IPS DF 6.9 (cell line): ENCODE measurements around the gene APOL6.

Experiments
- DNase-seq: peaks from one replicate; pipeline ENCODE4 v3.0.0-alpha.2; 2013; ENCODE audit warnings: low read depth, low spot score
- H3K27ac ChIP-seq: one replicate; pipeline ENCODE4 v1.5.1; 2013; ENCODE audit warnings: low read length, control low read depth
- H3K27me3 ChIP-seq: 2 replicates; pipeline ENCODE4 v1.6.1; 2013; ENCODE audit warnings: mild to moderate bottlenecking, low read length; ENCODE audit not compliant: control insufficient read depth, insufficient read depth
- H3K36me3 ChIP-seq: 2 replicates; pipeline ENCODE4 v1.6.1; 2013; ENCODE audit warnings: low read length; ENCODE audit not compliant: control insufficient read depth, insufficient read depth
- H3K4me1 ChIP-seq: 2 replicates; pipeline ENCODE4 v1.6.1; 2013; ENCODE audit warnings: low read length; ENCODE audit not compliant: control insufficient read depth, insufficient read depth
- H3K4me3 ChIP-seq: 2 replicates; pipeline ENCODE4 v1.5.1; 2013; ENCODE audit warnings: mild to moderate bottlenecking, low read length
- H3K9me3 ChIP-seq: 2 replicates; pipeline ENCODE4 v1.6.1; 2013; ENCODE audit warnings: low read length, inconsistent platforms; ENCODE audit not compliant: control insufficient read depth, insufficient read depth
- WGBS: extraction: QIAGEN DNeasy Blood & Tissue Kit; methylation state at CpG from one replicate; pipeline ENCODE4 v1.1.7; 2013; ENCODE audit warnings: mixed read lengths, missing lambda C conversion rate; ENCODE audit not compliant: insufficient read length, insufficient coverage; 5-methylcytosine and 5-hydroxymethylcytosine counted together

Gene APOL6

DNA sequence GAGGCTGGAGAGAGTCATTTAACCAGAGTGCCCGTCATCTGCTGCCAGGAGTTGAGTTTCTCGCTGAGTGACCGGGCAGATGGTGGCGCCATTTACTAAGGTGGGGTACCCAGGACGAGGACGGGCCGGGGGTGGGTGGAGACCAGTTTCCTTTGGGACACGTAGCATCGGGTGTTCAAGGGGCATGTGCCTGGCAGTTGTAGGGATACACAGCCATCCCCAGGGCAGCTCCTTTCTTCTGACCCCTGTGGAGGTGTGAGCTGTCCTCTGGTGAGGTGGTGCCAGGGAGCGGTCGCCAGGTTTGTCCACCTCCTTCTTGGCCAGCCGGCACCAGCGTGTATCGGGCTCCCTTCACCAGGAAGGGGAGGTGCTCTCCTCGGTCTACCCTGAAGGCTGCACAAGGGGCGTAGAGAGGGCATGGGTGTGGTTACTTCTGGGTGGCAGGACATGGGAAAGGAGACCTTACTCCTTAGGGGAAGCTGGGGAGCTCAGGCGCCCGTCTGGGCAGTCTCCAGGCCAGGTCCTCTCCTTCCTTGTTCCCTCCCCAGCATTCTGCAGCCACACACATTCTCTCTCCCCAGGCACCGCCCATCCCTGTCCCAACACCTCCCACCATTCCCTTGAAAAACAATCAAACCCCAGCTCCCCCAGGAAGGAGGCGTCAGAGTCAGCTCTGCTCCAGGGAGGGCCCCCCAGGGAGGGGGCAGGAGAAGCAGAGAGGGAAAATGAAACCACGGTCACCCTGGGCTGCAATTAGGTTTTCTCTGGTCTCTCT is 20.8 kb upstream of the APOL6 start:
- peak; percentile 58 for DNase-seq
- H3K36me3 ChIP-seq, result no peaks in the 10 kb centered on the region

DNA sequence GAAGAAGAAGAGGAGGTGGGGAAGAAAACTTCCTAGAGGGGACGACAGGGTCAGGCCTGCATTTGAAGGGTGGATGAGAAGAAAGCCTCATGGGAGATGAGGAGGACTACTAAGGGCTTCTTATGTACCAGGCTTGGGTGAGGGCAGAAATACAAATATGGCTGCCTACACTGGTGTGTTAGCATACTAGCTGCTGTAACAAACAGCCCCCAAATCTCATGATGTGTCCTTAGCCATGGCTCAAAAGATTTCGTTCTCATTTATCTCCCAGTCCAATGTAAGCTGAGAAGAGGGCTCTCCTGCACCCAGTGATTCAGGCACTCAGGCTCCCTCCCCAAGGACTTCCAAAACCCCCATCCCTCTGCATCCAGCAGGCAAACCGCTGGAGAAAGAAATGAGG is 19.5 kb upstream of the APOL6 start:
- H3K4me3 ChIP-seq, result no peak overlapping the region
- WGBS, result no CpG with 5 or more reads among the region's 3 CpGs
- no peaks in the 10 kb centered on the region for H3K4me1 ChIP-seq
- H3K36me3 ChIP-seq, result no peaks in the 10 kb centered on the region
- H3K27me3 ChIP-seq, result no peaks in the 10 kb centered on the region
- no peak for DNase-seq
- H3K9me3 ChIP-seq, result no peaks in the 10 kb centered on the region
- H3K27ac ChIP-seq, result no peak overlapping the region

More for the DNA sequence above, 20.8 kb upstream of the APOL6 start:
- Histone ChIP-seq H3K4me3 (peak overlapping the region; percentile 28; the same call in 1 of the 2 replicates), H3K9me3 (no peaks in the 10 kb centered on the region), H3K27me3 (no peaks in the 10 kb centered on the region), H3K27ac (no peak overlapping the region), H3K4me1 (no peaks in the 10 kb centered on the region)
- no CpG with 5 or more reads among the region's 21 CpGs for WGBS

- Histone ChIP-seq H3K4me3 (no peak overlapping the region), H3K27me3 (no peaks in the 10 kb centered on the region), H3K36me3 (no peaks in the 10 kb centered on the region), H3K4me1 (no peaks in the 10 kb centered on the region), H3K27ac (no peak overlapping the region), H3K9me3 (no peaks in the 10 kb centered on the region)
- DNase-seq, result no peak
- WGBS, result no CpG with 5 or more reads among the region's 9 CpGs
Measured at GRCh38 chr22:35629406-35630216, 18.6 kb upstream of the APOL6 start.

DNA sequence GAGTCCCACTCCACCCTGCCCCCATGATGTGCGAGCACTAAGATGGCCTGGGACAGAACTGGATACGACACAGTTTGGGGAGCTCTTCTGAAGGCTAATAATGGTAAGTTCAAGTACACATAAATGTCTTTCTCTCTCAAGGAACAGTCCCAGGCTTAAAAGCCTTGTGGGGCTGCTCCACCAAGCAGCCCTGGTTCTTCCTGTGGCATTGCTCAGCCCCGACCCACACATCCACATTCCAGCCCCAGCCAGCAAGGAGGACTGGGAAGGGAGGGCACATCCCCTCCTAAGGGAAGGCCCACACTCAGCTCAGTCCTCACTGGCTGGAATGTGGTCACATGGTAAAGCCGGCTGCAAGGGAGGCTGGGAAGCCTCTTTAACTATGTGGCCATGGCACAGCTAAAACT is 17.9 kb upstream of the APOL6 start:
- no peaks in the 10 kb centered on the region for H3K4me1 ChIP-seq
- DNase-seq, result no peak
- H3K36me3 ChIP-seq, result no peaks in the 10 kb centered on the region
- H3K27me3 ChIP-seq, result no peaks in the 10 kb centered on the region
- H3K27ac ChIP-seq, result no peak overlapping the region
- no peaks in the 10 kb centered on the region for H3K9me3 ChIP-seq
- H3K4me3 ChIP-seq, result no peak overlapping the region
- no CpG with 5 or more reads among the region's 4 CpGs for WGBS

DNA sequence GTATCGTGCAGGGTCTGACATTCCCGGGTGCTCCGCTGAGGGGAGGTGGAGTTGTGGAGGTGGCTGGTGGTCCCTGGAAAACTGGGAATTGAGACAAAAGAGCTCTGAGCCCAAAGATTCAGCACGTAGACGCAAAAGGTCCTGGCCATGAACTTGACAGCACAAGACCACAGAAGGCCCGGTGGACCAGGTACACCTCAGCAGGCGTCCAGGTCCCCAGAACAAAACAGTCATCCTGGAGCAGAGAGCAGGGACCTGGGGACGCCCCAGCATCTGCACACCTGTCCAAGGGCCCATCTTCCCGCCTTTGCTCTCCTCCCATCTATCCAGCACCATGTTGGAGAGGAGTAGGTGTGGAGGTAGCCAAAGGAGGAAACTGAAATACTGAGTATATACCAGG is 17.4 kb upstream of the APOL6 start:
- DNase-seq, result no peak
- Histone ChIP-seq H3K27ac (no peak overlapping the region), H3K27me3 (no peaks in the 10 kb centered on the region), H3K9me3 (no peaks in the 10 kb centered on the region), H3K36me3 (no peaks in the 10 kb centered on the region), H3K4me1 (no peaks in the 10 kb centered on the region), H3K4me3 (no peak overlapping the region)
- no CpG with 5 or more reads among the region's 9 CpGs for WGBS

- no peaks in the 10 kb centered on the region for H3K36me3 ChIP-seq
- no peaks in the 10 kb centered on the region for H3K4me1 ChIP-seq
- H3K9me3 ChIP-seq, result no peaks in the 10 kb centered on the region
- H3K4me3 ChIP-seq, result no peak overlapping the region
- DNase-seq, result peak; percentile 60
- no peaks in the 10 kb centered on the region for H3K27me3 ChIP-seq
- WGBS, result no CpG with 5 or more reads among the region's 5 CpGs
- H3K27ac ChIP-seq, result no peak overlapping the region
Measured at GRCh38 chr22:35631597-35631996, 16.6 kb upstream of the APOL6 start.

- Histone ChIP-seq H3K36me3 (no peaks in the 10 kb centered on the region), H3K4me1 (no peaks in the 10 kb centered on the region), H3K27ac (no peak overlapping the region), H3K4me3 (no peak overlapping the region), H3K27me3 (no peaks in the 10 kb centered on the region), H3K9me3 (no peaks in the 10 kb centered on the region)
- no CpG with 5 or more reads among the region's 3 CpGs for WGBS
- no peak for DNase-seq
Measured at GRCh38 chr22:35632935-35633334, 15.3 kb upstream of the APOL6 start.

DNA sequence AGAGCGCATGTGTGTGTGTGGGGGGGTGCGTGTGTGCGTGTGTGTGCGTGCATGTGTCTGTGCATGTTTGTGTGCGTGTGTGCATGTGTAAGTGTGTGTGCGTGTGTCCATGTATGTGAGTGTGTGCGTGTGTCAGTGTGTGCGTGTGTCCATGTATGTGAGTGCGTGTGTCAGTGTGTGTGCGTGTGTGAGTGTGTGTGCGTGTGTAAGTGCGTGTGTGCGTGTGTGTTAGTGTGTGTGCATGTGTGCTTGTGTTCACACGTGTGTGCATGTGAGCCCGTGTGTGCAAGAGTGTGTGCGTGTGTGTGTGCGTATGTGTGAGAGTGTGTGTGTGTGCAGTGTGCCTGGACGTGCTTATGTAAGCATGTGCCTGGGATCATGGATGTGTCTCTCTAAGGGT is 14.7 kb upstream of the APOL6 start:
- WGBS, result 100% methylated on average over 7 of the region's 18 CpGs
- H3K9me3 ChIP-seq, result no peaks in the 10 kb centered on the region
- no peak overlapping the region for H3K4me3 ChIP-seq
- no peaks in the 10 kb centered on the region for H3K4me1 ChIP-seq
- H3K27ac ChIP-seq, result no peak overlapping the region
- DNase-seq, result no peak
- no peaks in the 10 kb centered on the region for H3K27me3 ChIP-seq
- no peaks in the 10 kb centered on the region for H3K36me3 ChIP-seq

DNA sequence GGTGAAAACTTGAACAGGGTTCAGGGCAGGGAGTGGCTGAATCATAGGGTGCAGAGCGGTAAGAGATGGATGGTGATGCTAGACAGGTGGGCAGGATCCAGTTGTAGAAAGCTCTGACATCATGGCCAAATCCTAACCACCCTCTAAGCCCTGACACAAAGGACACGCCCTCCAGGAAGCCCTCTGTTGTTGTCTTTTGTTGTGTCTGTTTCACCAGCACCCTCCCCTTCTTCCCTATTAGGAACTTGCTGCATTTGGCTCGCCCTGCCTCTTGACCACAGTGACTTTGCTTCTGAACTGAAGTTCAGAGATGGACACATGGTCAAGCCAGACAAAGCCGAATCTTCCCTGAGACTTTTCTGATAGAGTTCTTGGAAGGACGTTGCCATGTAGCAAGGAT is 14.2 kb upstream of the APOL6 start:
- WGBS, result no CpG with 5 or more reads among the region's 5 CpGs
- Histone ChIP-seq H3K36me3 (no peaks in the 10 kb centered on the region), H3K9me3 (no peaks in the 10 kb centered on the region), H3K4me3 (no peak overlapping the region), H3K27me3 (no peaks in the 10 kb centered on the region), H3K27ac (no peak overlapping the region), H3K4me1 (no peaks in the 10 kb centered on the region)
- DNase-seq, result no peak

- no peaks in the 10 kb centered on the region for H3K27me3 ChIP-seq
- H3K9me3 ChIP-seq, result no peaks in the 10 kb centered on the region
- H3K4me3 ChIP-seq, result no peak overlapping the region
- no peak overlapping the region for H3K27ac ChIP-seq
- no peaks in the 10 kb centered on the region for H3K4me1 ChIP-seq
- H3K36me3 ChIP-seq, result no peaks in the 10 kb centered on the region
- no peak for DNase-seq
- no CpG with 5 or more reads among the region's 3 CpGs for WGBS
Measured at GRCh38 chr22:35634943-35635540, 13.2 kb upstream of the APOL6 start.
